ENCODE results near the gene NEK6.

The NEK6 gene

GRCh38 chr9:124260769-124261603, 3.2 kb downstream of the NEK6 start:
- peak in 4 of 58 donors; percentile 16 to 26 (median 20) for DNase-seq

- no peak for DNase-seq
Measured at GRCh38 chr9:124261736-124262648, 4.2 kb downstream of the NEK6 start.

- no peak for DNase-seq
Measured at GRCh38 chr9:124262649-124262972, 4.9 kb downstream of the NEK6 start.

GRCh38 chr9:124263213-124263612, 5.5 kb downstream of the NEK6 start:
- DNase-seq, result no peak

- DNase-seq, result no peak
Measured at GRCh38 chr9:124263800-124264426, 6.2 kb downstream of the NEK6 start.

- DNase-seq, result no peak
Measured at GRCh38 chr9:124264823-124265233, 7.1 kb downstream of the NEK6 start.

GRCh38 chr9:124265551-124265950, 7.8 kb downstream of the NEK6 start:
- no peak for DNase-seq

GRCh38 chr9:124266139-124266825, 8.5 kb downstream of the NEK6 start:
- DNase-seq, result no peak

GRCh38 chr9:124266826-124267201, 9.1 kb downstream of the NEK6 start:
- no peak for DNase-seq

GRCh38 chr9:124267271-124267807, 9.6 kb downstream of the NEK6 start:
- DNase-seq, result peak in 39 of 58 donors; percentile 13 to 79 (median 44)

- no peak for DNase-seq
Measured at GRCh38 chr9:124268248-124268647, 10.5 kb downstream of the NEK6 start.

- DNase-seq, result no peak
Measured at GRCh38 chr9:124268661-124269060, 10.9 kb downstream of the NEK6 start.

GRCh38 chr9:124269556-124269955, 11.8 kb downstream of the NEK6 start:
- no peak for DNase-seq

GRCh38 chr9:124270504-124271335, 13.0 kb downstream of the NEK6 start:
- DNase-seq, result no peak

GRCh38 chr9:124271660-124272059, 13.9 kb downstream of the NEK6 start:
- no peak for DNase-seq

- no peak for DNase-seq
Measured at GRCh38 chr9:124272118-124272517, 14.4 kb downstream of the NEK6 start.

- DNase-seq, result no peak
Measured at GRCh38 chr9:124272979-124273378, 15.2 kb downstream of the NEK6 start.

- peak in 17 of 58 donors; percentile 12 to 67 (median 37) for DNase-seq
Measured at GRCh38 chr9:124273427-124274160, 15.8 kb downstream of the NEK6 start.

- no peak for DNase-seq
Measured at GRCh38 chr9:124274226-124274625, 16.5 kb downstream of the NEK6 start.
